Neuronal stem cell (in vitro differentiated cells): ENCODE data around the gene SIRT2.
A peak's percentile ranks its signal among the peaks of the same experiment; 100 is the strongest.

Experiments
- DNase-seq: peaks from one replicate; pipeline ENCODE4 v3.0.0-alpha.2; 2013; ENCODE audit warnings: low spot score
- H2AFZ ChIP-seq: one replicate; pipeline ENCODE4 v1.6.1; 2013; ENCODE audit warnings: mild to moderate bottlenecking, low read length, inconsistent platforms
- H2AK5ac ChIP-seq: 2 replicates; pipeline ENCODE4 v1.6.1; 2013; ENCODE audit warnings: low read depth, mild to moderate bottlenecking, inconsistent platforms, low read length, moderate library complexity, mixed read lengths
- H2BK120ac ChIP-seq: 2 replicates; pipeline ENCODE4 v1.6.1; 2013; ENCODE audit warnings: low read depth, mild to moderate bottlenecking, inconsistent platforms, low read length, moderate library complexity, mixed read lengths
- H2BK12ac ChIP-seq: one replicate; pipeline ENCODE4 v1.6.1; 2013; ENCODE audit warnings: low read length, inconsistent platforms
- H2BK15ac ChIP-seq: 2 replicates; pipeline ENCODE4 v1.6.1; 2013; ENCODE audit warnings: mild to moderate bottlenecking, low read length, inconsistent platforms, mixed read lengths
- H2BK5ac ChIP-seq: one replicate; pipeline ENCODE4 v1.6.1; 2013; ENCODE audit warnings: inconsistent platforms, mild to moderate bottlenecking, low read length, moderate library complexity
- H3K14ac ChIP-seq: one replicate; pipeline ENCODE4 v1.6.1; 2013; ENCODE audit warnings: low read length, inconsistent platforms
- H3K18ac ChIP-seq: 2 replicates; pipeline ENCODE4 v1.6.1; 2013; ENCODE audit warnings: low read length, inconsistent platforms
- H3K23ac ChIP-seq: 2 replicates; pipeline ENCODE4 v1.6.1; 2013; ENCODE audit warnings: low read depth, mild to moderate bottlenecking, mixed read lengths, low read length, inconsistent platforms; ENCODE audit not compliant: poor library complexity
- H3K27ac ChIP-seq: replicated peaks from 3 replicates; pipeline ENCODE4 v1.5.1; 2013; ENCODE audit warnings: low read length, inconsistent platforms
- H3K27me3 ChIP-seq, 3 experiments: 2 replicates each; pipeline ENCODE4 v1.6.1; 2013; ENCODE audit warnings: low read length in 3 of 3, mild to moderate bottlenecking in 2 of 3, inconsistent platforms in 1 of 3, low read depth in 1 of 3, mixed read lengths in 1 of 3, moderate library complexity in 1 of 3; ENCODE audit not compliant: control insufficient read depth in 3 of 3, insufficient read depth in 3 of 3
- H3K36me3 ChIP-seq, 2 donors: replicated peaks in 1 of 2; 2 replicates each; pipeline ENCODE4 v1.6.1; 2013; ENCODE audit warnings: low read length in 2 of 2; ENCODE audit not compliant: control insufficient read depth in 2 of 2, insufficient read depth in 2 of 2
- H3K4ac ChIP-seq: 2 replicates; pipeline ENCODE4 v1.6.1; 2013; ENCODE audit warnings: inconsistent platforms, mild to moderate bottlenecking, low read length, moderate library complexity
- H3K4me1 ChIP-seq, 2 donors: 1 replicate in 1 of 2; 2 replicates in 1 of 2; pipeline ENCODE4 v1.6.1; 2013; ENCODE audit warnings: low read length in 2 of 2, low read depth in 1 of 2; ENCODE audit not compliant: control insufficient read depth in 2 of 2, insufficient read depth in 1 of 2
- H3K4me2 ChIP-seq: one replicate; pipeline ENCODE4 v1.6.1; 2013; ENCODE audit warnings: mild to moderate bottlenecking, low read length, inconsistent platforms; ENCODE audit not compliant: insufficient read depth, poor library complexity, severe bottlenecking
- H3K4me3 ChIP-seq, 2 donors: 2 replicates each; pipeline ENCODE4 v1.5.1; 2013; ENCODE audit warnings: low read length in 2 of 2, mild to moderate bottlenecking in 2 of 2, inconsistent platforms in 1 of 2, moderate library complexity in 1 of 2
- H3K79me1 ChIP-seq: one replicate; pipeline ENCODE4 v1.6.1; 2013; ENCODE audit warnings: low read depth, mild to moderate bottlenecking, inconsistent platforms, low read length, moderate library complexity
- H3K9ac ChIP-seq: one replicate; pipeline ENCODE4 v1.6.1; 2013; ENCODE audit warnings: mild to moderate bottlenecking, low read depth, low read length, inconsistent platforms; ENCODE audit not compliant: poor library complexity
- H3K9me3 ChIP-seq, 2 donors: replicated peaks in 1 of 2; 2 replicates each; pipeline versions ENCODE3 to v1.6.1; 2013; ENCODE audit warnings: low read length in 2 of 2, mild to moderate bottlenecking in 2 of 2, inconsistent platforms in 1 of 2, low read depth in 1 of 2, mixed read lengths in 1 of 2, moderate library complexity in 1 of 2; ENCODE audit not compliant: control insufficient read depth in 2 of 2, insufficient read depth in 1 of 2
- H4K8ac ChIP-seq: one replicate; pipeline ENCODE4 v1.6.1; 2013; ENCODE audit warnings: low read depth, mild to moderate bottlenecking, inconsistent platforms, low read length, moderate library complexity
- H4K91ac ChIP-seq: one replicate; pipeline ENCODE4 v1.6.1; 2013; ENCODE audit warnings: low read length, low read depth, mild to moderate bottlenecking, inconsistent platforms; ENCODE audit not compliant: poor library complexity
- WGBS, 2 donors: extraction: QIAGEN DNeasy Blood & Tissue Kit; methylation state at CpG; one replicate each; pipeline ENCODE4 v1.1.7; 2013; ENCODE audit warnings: missing lambda C conversion rate in 2 of 2, mixed read lengths in 1 of 2; ENCODE audit not compliant: insufficient read length in 2 of 2, insufficient replicate concordance in 1 of 2; ENCODE audit errors: extremely low coverage in 2 of 2; 5-methylcytosine and 5-hydroxymethylcytosine counted together

SIRT2 gene

GRCh38 chr19:38850976-38851621 is 48.3 kb downstream of the SIRT2 start:
- Histone ChIP-seq H3K27me3 (no peaks in the 10 kb centered on the region), H3K4me3 (peak overlapping the region; percentile 79 to 84), H2AFZ (peak overlapping the region; percentile 63), H2BK120ac (no peak overlapping the region), H3K14ac (no peak overlapping the region), H3K36me3 (peaks cover 13 to 29% of the 10 kb centered on the region in 2 donors), H3K4ac (no peak overlapping the region), H2AK5ac (peak overlapping the region; percentile 99), H3K18ac (peak overlapping the region; percentile 84), H4K91ac (no peak overlapping the region), H3K4me2 (peak overlapping the region; percentile 57), H3K23ac (peak overlapping the region; percentile 89), H3K9ac (peak overlapping the region; percentile 79), H3K79me1 (peaks cover 4% of the 10 kb centered on the region), H2BK12ac (peak overlapping the region; percentile 51), H4K8ac (peak overlapping the region; percentile 52), H3K9me3 (no peaks in the 10 kb centered on the region), H2BK15ac (peak overlapping the region; percentile 89), H3K4me1 (peaks cover 15 to 16% of the 10 kb centered on the region in 2 donors), H2BK5ac (peak overlapping the region; percentile 96), H3K27ac (peak overlapping the region; percentile 87)
- WGBS, 2 donors = no CpG with 5 or more reads among the region's 40 CpGs
- peak; percentile 76 for DNase-seq

GRCh38 chr19:38850436-38850975 is 48.9 kb downstream of the SIRT2 start:
- no peak overlapping the region for H4K91ac ChIP-seq
- H3K9ac ChIP-seq = peak overlapping the region; percentile 79
- H2BK12ac ChIP-seq = no peak overlapping the region
- peaks cover 15 to 16% of the 10 kb centered on the region in 2 donors for H3K4me1 ChIP-seq
- H3K14ac ChIP-seq = no peak overlapping the region
- H4K8ac ChIP-seq = no peak overlapping the region
- peak overlapping the region; percentile 89 for H2BK15ac ChIP-seq
- H3K18ac ChIP-seq = peak overlapping the region; percentile 84
- peak overlapping the region; percentile 99 for H2AK5ac ChIP-seq
- H3K4me2 ChIP-seq = peak overlapping the region; percentile 57
- H3K79me1 ChIP-seq = peaks cover 4% of the 10 kb centered on the region
- no peaks in the 10 kb centered on the region for H3K27me3 ChIP-seq
- peak overlapping the region; percentile 63 for H2AFZ ChIP-seq
- no CpG with 5 or more reads among the region's 26 CpGs for WGBS, 2 donors
- H3K36me3 ChIP-seq = peaks cover 19 to 35% of the 10 kb centered on the region in 2 donors
- H3K23ac ChIP-seq = no peak overlapping the region
- no peak for DNase-seq
- H2BK5ac ChIP-seq = peak overlapping the region; percentile 96
- no peak overlapping the region for H2BK120ac ChIP-seq
- H3K4ac ChIP-seq = no peak overlapping the region
- peak overlapping the region; percentile 79 to 84 for H3K4me3 ChIP-seq
- H3K9me3 ChIP-seq = no peaks in the 10 kb centered on the region
- H3K27ac ChIP-seq = peak overlapping the region; percentile 87

GRCh38 chr19:38849860-38850435 is 49.5 kb downstream of the SIRT2 start, which contains the start of gene HNRNPL:
Gene HNRNPL (minus strand): TSS chr19:38849986. CDS start chr19:38849966, 20 bp downstream.
- peak within 1 kb of the TSS; percentile 82 for H2AFZ ChIP-seq
- peak within 1 kb of the TSS; percentile 89 for H2BK15ac ChIP-seq
- H2BK5ac ChIP-seq = peak within 1 kb of the TSS; percentile 99
- H2AK5ac ChIP-seq = peak within 1 kb of the TSS; percentile 99
- H3K27me3 ChIP-seq = no peaks in the 10 kb centered on the region
- H3K27ac ChIP-seq = peak within 1 kb of the TSS; percentile 94
- peak within 1 kb of the TSS; percentile 96 for H2BK120ac ChIP-seq
- H3K9ac ChIP-seq = peak within 1 kb of the TSS; percentile 100
- peaks cover 24 to 41% of the 10 kb centered on the region in 2 donors for H3K36me3 ChIP-seq
- H3K4me1 ChIP-seq = peaks cover 15 to 16% of the 10 kb centered on the region in 2 donors
- H4K8ac ChIP-seq = no peak within 1 kb of the TSS
- H3K23ac ChIP-seq = peak within 1 kb of the TSS; percentile 99
- peak within 1 kb of the TSS; percentile 98 for H4K91ac ChIP-seq
- peak within 1 kb of the TSS; percentile 75 for H2BK12ac ChIP-seq
- peak; percentile 100 for DNase-seq
- peak within 1 kb of the TSS; percentile 79 to 91 for H3K4me3 ChIP-seq
- H3K4me2 ChIP-seq = peak within 1 kb of the TSS; percentile 72
- peaks cover 4% of the 10 kb centered on the region for H3K79me1 ChIP-seq
- H3K4ac ChIP-seq = peak within 1 kb of the TSS; percentile 99
- H3K14ac ChIP-seq = peak within 1 kb of the TSS; percentile 99
- peak within 1 kb of the TSS; percentile 100 for H3K18ac ChIP-seq
- no CpG with 5 or more reads among the region's 50 CpGs for WGBS, 2 donors
- H3K9me3 ChIP-seq = no peaks in the 10 kb centered on the region
